Natural killer cell (primary cell): ENCODE results near the gene NME5. TPM values are rescaled to one million over a fixed set of nuclear protein-coding genes. Genes with fewer than 3 reads are reported as not detected.

Experiments used
- ATAC-seq, 3 donors: fragments of 150-1000 bp in 2 of 3; fragments of 200-7000 bp in 1 of 3; cut with Tn5 transposase; 1 replicate in 1 of 3; 2 replicates in 2 of 3; pipeline ENCODE4 v1.10.0; 2021; ENCODE audit warnings: mild to moderate bottlenecking in 2 of 3, moderate library complexity in 2 of 3
- DNase-seq, 2 donors: peaks; one replicate each; pipeline versions ENCODE4 v3.0.0 to v3.0.0-alpha.2; 2013 to 2021; ENCODE audit warnings: mixed read lengths in 1 of 2
- H3K27ac ChIP-seq: one replicate; pipeline ENCODE4 v1.5.1; 2013; ENCODE audit warnings: mild to moderate bottlenecking, low read length
- H3K27me3 ChIP-seq: one replicate; pipeline ENCODE4 v1.6.1; 2013; ENCODE audit warnings: low read length; ENCODE audit not compliant: control insufficient read depth, insufficient read depth
- H3K36me3 ChIP-seq: one replicate; pipeline ENCODE4 v1.6.1; 2013; ENCODE audit warnings: low read length; ENCODE audit not compliant: control insufficient read depth, insufficient read depth
- H3K4me1 ChIP-seq: one replicate; pipeline ENCODE4 v1.6.1; 2013; ENCODE audit warnings: low read length; ENCODE audit not compliant: control insufficient read depth, insufficient read depth
- H3K4me3 ChIP-seq: one replicate; pipeline ENCODE4 v1.5.1; 2013; ENCODE audit warnings: low read length
- H3K9me3 ChIP-seq: one replicate; pipeline ENCODE4 v1.6.1; 2013; ENCODE audit warnings: low read length; ENCODE audit not compliant: control insufficient read depth, insufficient read depth
- H3K27ac Mint-ChIP-seq, 2 donors: one replicate each; pipeline ENCODE4 v1.8.0; 2022; ENCODE audit warnings: mild to moderate bottlenecking in 2 of 2, mixed read lengths in 2 of 2, moderate library complexity in 1 of 2
- H3K27me3 Mint-ChIP-seq, 2 donors: one replicate each; pipeline ENCODE4 v1.8.0; 2022; ENCODE audit warnings: low read depth in 2 of 2, mixed read lengths in 2 of 2
- H3K36me3 Mint-ChIP-seq: one replicate; pipeline ENCODE4 v1.8.0; 2022; ENCODE audit warnings: mixed read lengths
- H3K4me1 Mint-ChIP-seq, 2 donors: one replicate each; pipeline ENCODE4 v1.8.0; 2022; ENCODE audit warnings: mixed read lengths in 2 of 2
- H3K4me3 Mint-ChIP-seq: one replicate; pipeline ENCODE4 v1.8.0; 2022; ENCODE audit warnings: mild to moderate bottlenecking, moderate library complexity, mixed read lengths
- H3K9me3 Mint-ChIP-seq, 2 donors: one replicate each; pipeline ENCODE4 v1.8.0; 2022; ENCODE audit warnings: mixed read lengths in 2 of 2
- WGBS: methylation state at CpG from one replicate; pipeline ENCODE4 v1.1.7; 2013; ENCODE audit warnings: missing lambda C conversion rate; ENCODE audit not compliant: insufficient coverage; 5-methylcytosine and 5-hydroxymethylcytosine counted together
- intact Hi-C: fragments of 100-400 bp; cut with micrococcal nuclease; formaldehyde crosslinking; loops from one replicate; pipeline ENCODE4 v1.14.2; 2022
- total RNA-seq, 4 donors: library from RNA; stranded (reverse); fragments of 120-200 nt in 1 of 4; gene quantifications; one replicate each; pipeline versions ENCODE4 v1.2.3 to v1.2.4, GENCODE V29; 2013 to 2022
- TF ChIP-seq, protein P1 (sequence below): fragments of 200-600 bp; IDR thresholded peaks from one replicate; pipeline ENCODE4 v1.8.0; 2022; ENCODE audit warnings: antibody characterized with exemption

The NME5 gene
- total RNA-seq, 3 donors from 2014 or later (not counting 1 experiment from before 2014, with no cell fraction given), result not detected

DNA sequence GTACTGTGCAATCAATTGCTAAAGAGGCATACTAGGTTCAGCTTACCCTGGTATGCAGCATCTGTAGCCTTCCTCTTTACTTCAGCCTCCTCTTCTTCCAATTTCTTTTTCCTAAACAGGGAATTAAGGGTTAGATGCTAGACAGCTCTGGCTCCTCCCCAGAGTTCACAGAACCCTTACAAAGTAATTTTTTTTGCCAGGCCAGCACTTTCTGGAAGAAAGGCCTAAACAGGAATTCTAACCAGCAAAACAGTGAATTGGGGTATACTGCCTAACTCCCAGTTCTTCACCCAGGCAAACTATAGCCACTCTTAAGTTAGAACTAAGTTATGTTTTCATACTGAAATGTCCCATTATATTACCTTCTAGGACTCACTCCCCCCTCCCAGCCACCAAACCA is 31.1 kb upstream of the NME5 start:
- TF ChIP-seq, protein P1, sequence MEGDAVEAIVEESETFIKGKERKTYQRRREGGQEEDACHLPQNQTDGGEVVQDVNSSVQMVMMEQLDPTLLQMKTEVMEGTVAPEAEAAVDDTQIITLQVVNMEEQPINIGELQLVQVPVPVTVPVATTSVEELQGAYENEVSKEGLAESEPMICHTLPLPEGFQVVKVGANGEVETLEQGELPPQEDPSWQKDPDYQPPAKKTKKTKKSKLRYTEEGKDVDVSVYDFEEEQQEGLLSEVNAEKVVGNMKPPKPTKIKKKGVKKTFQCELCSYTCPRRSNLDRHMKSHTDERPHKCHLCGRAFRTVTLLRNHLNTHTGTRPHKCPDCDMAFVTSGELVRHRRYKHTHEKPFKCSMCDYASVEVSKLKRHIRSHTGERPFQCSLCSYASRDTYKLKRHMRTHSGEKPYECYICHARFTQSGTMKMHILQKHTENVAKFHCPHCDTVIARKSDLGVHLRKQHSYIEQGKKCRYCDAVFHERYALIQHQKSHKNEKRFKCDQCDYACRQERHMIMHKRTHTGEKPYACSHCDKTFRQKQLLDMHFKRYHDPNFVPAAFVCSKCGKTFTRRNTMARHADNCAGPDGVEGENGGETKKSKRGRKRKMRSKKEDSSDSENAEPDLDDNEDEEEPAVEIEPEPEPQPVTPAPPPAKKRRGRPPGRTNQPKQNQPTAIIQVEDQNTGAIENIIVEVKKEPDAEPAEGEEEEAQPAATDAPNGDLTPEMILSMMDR, result no peak
- H3K36me3 Mint-ChIP-seq, result peaks cover 28% of the 10 kb centered on the region

DNA sequence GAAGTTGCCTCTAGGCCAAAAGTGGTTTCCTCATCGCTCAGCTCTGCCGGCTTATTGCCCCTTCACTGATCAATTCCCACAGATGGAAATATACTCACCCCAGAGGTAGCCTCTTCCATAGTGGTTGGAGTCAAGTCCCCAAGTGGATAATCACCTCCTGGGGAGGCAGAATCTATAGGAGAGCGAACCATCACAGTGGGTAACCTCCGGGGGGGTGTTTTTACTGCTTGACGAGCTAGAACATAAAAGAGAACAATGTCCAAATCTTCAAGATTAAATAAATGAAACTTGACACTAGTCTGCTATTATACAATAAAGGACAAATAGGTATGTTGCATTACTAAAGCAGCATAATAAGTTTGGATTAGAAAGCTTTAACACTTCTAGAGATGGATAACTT is 29.9 kb upstream of the NME5 start:
- Mint-ChIP-seq H3K9me3 (no peaks in the 10 kb centered on the region), H3K27me3 (no peaks in the 10 kb centered on the region), H3K4me1 (peaks cover 0 to 5% of the 10 kb centered on the region in 2 donors), H3K36me3 (peaks cover 39% of the 10 kb centered on the region), H3K27ac (no peak overlapping the region), H3K4me3 (no peak overlapping the region)
- TF ChIP-seq, protein P1, result no peak
- DNase-seq (no peak), ATAC-seq (no peak)
- Histone ChIP-seq H3K27me3 (no peaks in the 10 kb centered on the region), H3K9me3 (no peaks in the 10 kb centered on the region), H3K4me3 (no peak overlapping the region), H3K27ac (no peak overlapping the region), H3K4me1 (no peaks in the 10 kb centered on the region), H3K36me3 (peaks cover 86% of the 10 kb centered on the region)
- intact Hi-C loops, result no loop called here
- WGBS, result 96% methylated on average over 5 of the region's 5 CpGs

More for the DNA sequence above, 31.1 kb upstream of the NME5 start:
- H3K27me3 Mint-ChIP-seq, result no peaks in the 10 kb centered on the region
- DNase-seq (no peak), ATAC-seq (no peak)
- H3K9me3 Mint-ChIP-seq, result no peaks in the 10 kb centered on the region
- Histone ChIP-seq H3K36me3 (peaks cover 81% of the 10 kb centered on the region), H3K4me1 (no peaks in the 10 kb centered on the region), H3K27ac (no peak overlapping the region), H3K27me3 (no peaks in the 10 kb centered on the region), H3K9me3 (no peaks in the 10 kb centered on the region), H3K4me3 (no peak overlapping the region)
- H3K4me3 Mint-ChIP-seq, result no peak overlapping the region
- peaks cover 0 to 5% of the 10 kb centered on the region in 2 donors for H3K4me1 Mint-ChIP-seq
- H3K27ac Mint-ChIP-seq, result no peak overlapping the region
- intact Hi-C loops, result no loop called here

DNA sequence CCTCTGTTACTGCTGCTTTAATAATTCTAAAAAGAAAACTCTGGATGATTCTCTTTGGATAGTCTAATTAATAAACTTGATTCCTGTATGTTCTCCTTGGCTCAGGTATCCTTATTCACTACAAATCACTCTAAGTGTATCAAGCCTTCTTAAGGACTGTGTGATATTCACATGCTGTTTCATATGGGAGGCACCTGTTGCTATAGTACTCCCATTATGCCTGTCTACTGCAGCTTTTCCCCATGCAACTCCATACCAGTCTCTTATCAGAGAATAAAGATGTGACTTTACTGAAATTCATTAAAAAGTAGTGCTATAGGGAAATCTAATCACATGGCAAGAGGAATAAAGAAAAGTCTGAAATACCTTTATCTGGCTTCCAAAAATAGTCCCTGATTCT is 24.5 kb upstream of the NME5 start:
- intact Hi-C loops, result no loop called here
- no peaks in the 10 kb centered on the region for H3K4me1 Mint-ChIP-seq
- peaks cover 59% of the 10 kb centered on the region for H3K36me3 Mint-ChIP-seq

DNA sequence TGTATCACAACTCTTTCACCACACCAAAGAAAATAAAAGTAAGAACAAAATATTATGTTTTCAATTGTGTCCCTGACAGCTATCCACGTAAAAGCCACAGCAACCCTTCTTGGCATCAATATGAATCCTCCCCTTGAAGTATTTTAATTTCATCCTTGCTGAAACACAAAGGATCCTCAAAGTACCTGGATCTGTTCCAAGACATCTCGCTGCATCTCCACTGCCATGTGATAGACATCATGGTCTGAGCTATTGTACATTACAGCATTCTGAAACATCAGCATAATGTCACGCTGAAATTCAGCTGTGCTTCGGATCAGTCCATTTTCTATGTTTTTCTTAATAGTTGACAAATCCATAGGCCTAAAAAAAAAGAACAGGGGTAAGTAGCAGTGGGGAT is 21.5 kb upstream of the NME5 start:
- DNase-seq, result no peak
- H3K4me3 ChIP-seq, result no peak overlapping the region
- TF ChIP-seq, protein P1, result no peak
- no peak for ATAC-seq
- no peaks in the 10 kb centered on the region for H3K4me1 ChIP-seq
- Mint-ChIP-seq H3K27me3 (no peaks in the 10 kb centered on the region), H3K27ac (no peak overlapping the region), H3K36me3 (peaks cover 59% of the 10 kb centered on the region), H3K4me1 (no peaks in the 10 kb centered on the region), H3K4me3 (no peak overlapping the region), H3K9me3 (no peaks in the 10 kb centered on the region)
- WGBS, result 98% methylated on average over 4 of the region's 4 CpGs
- no peaks in the 10 kb centered on the region for H3K27me3 ChIP-seq
- H3K36me3 ChIP-seq, result peaks cover 82% of the 10 kb centered on the region
- H3K27ac ChIP-seq, result no peak overlapping the region
- intact Hi-C loops, result no loop called here
- no peaks in the 10 kb centered on the region for H3K9me3 ChIP-seq

More for the DNA sequence above, 24.5 kb upstream of the NME5 start:
- Histone ChIP-seq H3K27me3 (no peaks in the 10 kb centered on the region), H3K36me3 (peaks cover 97% of the 10 kb centered on the region), H3K27ac (no peak overlapping the region), H3K4me1 (no peaks in the 10 kb centered on the region), H3K9me3 (no peaks in the 10 kb centered on the region), H3K4me3 (no peak overlapping the region)
- TF ChIP-seq, protein P1, result no peak
- ATAC-seq, result no peak
- Mint-ChIP-seq H3K9me3 (no peaks in the 10 kb centered on the region), H3K27me3 (no peaks in the 10 kb centered on the region), H3K27ac (no peak overlapping the region), H3K4me3 (no peak overlapping the region)
- no peak for DNase-seq
